SK-MEL-5 (cell line): Measurements from ENCODE around the gene THOC6. TPM values are rescaled to one million over a fixed set of nuclear protein-coding genes. Genes with fewer than 3 reads are reported as not detected.
"Not testable (repeated sequence)": the region's sequence is repeated elsewhere in the genome, so short reads cannot be mapped to it uniquely, and the experiment has no call there.

Source experiments
- DNase-seq: peaks from one replicate; pipeline ENCODE4 v3.0.0-alpha.2; 2016; ENCODE audit warnings: low read depth, low spot score
- in situ Hi-C: cut with HindIII; loops from 2 replicates; pipeline ENCODE4 v1.10.0; 2016; ENCODE audit warnings: low sequenced_read_pairs, high pct_unique_total_duplicates, low pct_unique_long_range_greater_than_20kb
- small RNA-seq, 2 experiments: library from RNA; depleted of rRNA; stranded (forward); fragments of <200 nt; gene quantifications; one replicate each; pipeline ENCODE3, GENCODE V24; 2014
- total RNA-seq: library from RNA; depleted of rRNA; stranded (reverse); fragments of >200 nt; shearing (Covaris generic); gene quantifications from 2 replicates; pipeline ENCODE4 v1.2.3, GENCODE V29; 2014; rRNA removed

THOC6 gene
- total RNA-seq, 1 experiment from 2014 or later, result 15.4 TPM

DNA sequence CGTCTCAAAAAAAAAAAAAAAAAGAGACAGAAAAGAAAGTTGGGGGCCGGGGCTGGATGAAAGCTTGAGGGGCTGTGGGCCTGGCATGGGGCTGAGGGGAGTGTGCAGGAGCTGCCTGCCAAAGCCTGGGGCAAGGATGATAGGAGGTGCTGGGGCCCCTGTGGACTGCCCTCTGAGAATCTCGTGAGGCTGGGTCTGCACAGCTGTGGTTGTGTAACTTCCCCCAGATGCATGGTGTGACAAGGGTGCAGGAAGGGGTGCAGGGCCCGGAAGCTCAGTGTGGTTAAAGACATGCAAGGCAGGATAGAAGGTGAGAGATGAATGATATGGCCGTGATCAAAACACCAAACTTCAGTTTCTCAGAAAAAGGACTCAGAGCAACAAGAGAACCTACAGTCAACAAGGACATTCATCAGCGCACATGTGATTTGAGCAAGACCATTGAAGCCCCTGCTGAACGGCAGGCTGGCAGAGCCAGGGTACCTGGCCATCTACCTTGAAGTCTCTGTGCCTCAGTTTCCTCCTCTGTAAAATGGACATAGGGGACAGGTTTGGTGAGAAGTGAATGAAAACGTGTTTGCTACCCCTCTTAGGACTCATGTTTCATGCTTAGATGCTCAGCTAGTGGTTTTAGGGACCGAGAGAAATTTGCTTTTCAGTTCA lies 51.2 kb downstream of the THOC6 start:
- in situ Hi-C loops, result no loop called here
- DNase-seq, result no peak

GRCh38 chr16:3075523-3075915 lies 51.7 kb downstream of the THOC6 start:
- in situ Hi-C loops, result no loop called here

GRCh38 chr16:3075946-3076345 lies 52.1 kb downstream of the THOC6 start:
- in situ Hi-C loops, DNase-seq: not testable (repeated sequence)

More at GRCh38 chr16:3075523-3075915, 51.7 kb downstream of the THOC6 start:
- DNase-seq, result no peak

DNA sequence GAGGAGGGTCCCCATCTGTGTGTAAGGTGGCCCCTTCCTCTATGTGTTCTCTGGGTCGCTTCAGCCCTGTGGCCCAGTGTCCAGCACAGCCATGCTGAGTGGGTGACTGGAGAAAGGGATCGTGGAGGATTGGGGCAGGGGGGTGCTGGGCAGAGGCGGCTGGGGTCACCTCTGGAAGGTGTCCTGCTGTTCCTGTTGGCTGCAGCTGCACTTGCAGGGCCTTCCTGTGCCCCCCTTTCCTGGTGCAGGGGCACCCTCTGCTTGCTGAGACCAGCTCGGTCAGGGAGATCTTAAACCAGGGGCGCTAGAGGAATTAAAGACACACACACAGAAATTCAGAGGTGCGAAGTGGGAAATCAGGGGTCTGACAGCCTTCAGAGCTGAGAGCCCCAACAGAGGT lies 52.7 kb downstream of the THOC6 start:
- DNase-seq, result no peak
- in situ Hi-C loops, result no loop called here

Small RNA genes within 50 kb of the gene (small RNA-seq; reads per million reads assigned to genes)
- gene LINC00514, result 0 reads per million in 2 experiments

Other genes starting within 250 kb of the THOC6 start
- 113 and 114 TPM in 2 replicates for gene ELOB, start 246.8 kb upstream of the THOC6 start, total RNA-seq
- 0.24 and 1.0 TPM in 2 replicates for gene PRSS33, start 236.5 kb upstream of the THOC6 start, total RNA-seq
- not detected in 2 replicates for gene PRSS41, start 225.6 kb upstream of the THOC6 start, total RNA-seq
- not detected in 2 replicates for gene PRSS21, start 206.8 kb upstream of the THOC6 start, total RNA-seq
- gene ZG16B, start 193.7 kb upstream of the THOC6 start, total RNA-seq, result not detected in 2 replicates
- gene PRSS22, start 165.9 kb upstream of the THOC6 start, total RNA-seq, result not detected in 2 replicates
- 30.3 and 31.8 TPM in 2 replicates for gene FLYWCH2, start 140.8 kb upstream of the THOC6 start, total RNA-seq
- gene FLYWCH1, start 112.1 kb upstream of the THOC6 start, total RNA-seq, result 19.3 and 25.8 TPM in 2 replicates
- gene KREMEN2, start 59.8 kb upstream of the THOC6 start, total RNA-seq, result 3.7 and 4.5 TPM in 2 replicates
- 24.5 and 30.3 TPM in 2 replicates for gene PAQR4, start 54.7 kb upstream of the THOC6 start, total RNA-seq
- 12.5 and 13.8 TPM in 2 replicates for gene PKMYT1, start 43.6 kb upstream of the THOC6 start, total RNA-seq
- not detected in 2 replicates for gene CLDN9, start 11.1 kb upstream of the THOC6 start, total RNA-seq
- not detected in 2 replicates for gene CLDN6, start 5.9 kb upstream of the THOC6 start, total RNA-seq
- 34.3 and 41.2 TPM in 2 replicates for gene TNFRSF12A, start 3.7 kb upstream of the THOC6 start, total RNA-seq
- 11.0 and 12.3 TPM in 2 replicates for gene HCFC1R1, start 93 bp upstream of the THOC6 start, total RNA-seq
- 0.24 and 0.29 TPM in 2 replicates for gene BICDL2, start 12.9 kb downstream of the THOC6 start, total RNA-seq
- gene MMP25, start 22.5 kb downstream of the THOC6 start, total RNA-seq, result 0.03 TPM in 1 of 2 replicates, not detected in the other
- gene IL32, start 41.6 kb downstream of the THOC6 start, total RNA-seq, result not detected in 2 replicates
- 0.13 TPM in 1 of 2 replicates, not detected in the other for gene ZSCAN10, start 75.3 kb downstream of the THOC6 start, total RNA-seq
- 13.6 and 14.3 TPM in 2 replicates for gene ZNF205, start 88.6 kb downstream of the THOC6 start, total RNA-seq
- 0.85 and 1.8 TPM in 2 replicates for gene ZNF213, start 111.0 kb downstream of the THOC6 start, total RNA-seq
- gene OR1F1, start 164.2 kb downstream of the THOC6 start, total RNA-seq, result 0.21 TPM in 1 of 2 replicates, not detected in the other
- 9.4 and 11.5 TPM in 2 replicates for gene ZNF200, start 211.1 kb downstream of the THOC6 start, total RNA-seq
- gene MEFV, start 232.6 kb downstream of the THOC6 start, total RNA-seq, result not detected in 2 replicates